Keratinocyte (primary cell): ENCODE measurements around the gene RPS8. TPM values are rescaled to one million over a fixed set of nuclear protein-coding genes. Genes with fewer than 3 reads are reported as not detected.

Experiments used
- DNase-seq: peaks from one replicate; pipeline ENCODE4 v3.0.0-alpha.2; 2011; ENCODE audit warnings: low read depth, missing footprints, low spot score
- FAIRE-seq: peaks from 2 replicates; lab custom pipeline; 2011; peaks lifted over from hg19 to GRCh38; lab: Jason Lieb, UNC
- H2AFZ ChIP-seq: 2 replicates; pipeline ENCODE4 v1.6.0; 2012; ENCODE audit warnings: low read length, control low read depth, inconsistent platforms; ENCODE audit not compliant: control insufficient read depth
- H3K27ac ChIP-seq: 2 replicates; pipeline ENCODE4 v1.5.1; 2011; ENCODE audit warnings: low read length; ENCODE audit not compliant: control insufficient read depth, insufficient read depth
- H3K27me3 ChIP-seq: 3 replicates; pipeline ENCODE4 v1.6.0; 2011; ENCODE audit warnings: low read length; ENCODE audit not compliant: control insufficient read depth, insufficient read depth; ENCODE audit errors: extremely low read depth
- H3K36me3 ChIP-seq, 2 experiments: 2 replicates in 1 of 2; 3 replicates in 1 of 2; pipeline ENCODE4 v1.5.1; 2011; ENCODE audit warnings: low read length in 2 of 2, mild to moderate bottlenecking in 1 of 2; ENCODE audit not compliant: control insufficient read depth in 2 of 2, insufficient read depth in 2 of 2; ENCODE audit errors: extremely low read depth in 1 of 2
- H3K4me1 ChIP-seq: 3 replicates; pipeline ENCODE4 v1.5.1; 2011; ENCODE audit warnings: low read length; ENCODE audit not compliant: control insufficient read depth, insufficient read depth; ENCODE audit errors: extremely low read depth
- H3K4me2 ChIP-seq: 3 replicates; pipeline ENCODE4 v1.6.0; 2011; ENCODE audit warnings: low read depth, low read length; ENCODE audit not compliant: control insufficient read depth, insufficient read depth; ENCODE audit errors: extremely low read depth
- H3K4me3 ChIP-seq, 3 experiments: fragments of 200-600 bp in 1 of 3; sonication (generic) in 1 of 3; 2 replicates in 2 of 3; 3 replicates in 1 of 3; pipeline ENCODE4 v1.5.1; 2011 to 2016; ENCODE audit warnings: low read length in 3 of 3, mild to moderate bottlenecking in 3 of 3, control low read depth in 2 of 3, inconsistent platforms in 1 of 3, low read depth in 1 of 3, mixed read lengths in 1 of 3, mixed run types in 1 of 3, moderate library complexity in 1 of 3; ENCODE audit not compliant: control insufficient read depth in 2 of 3, insufficient read depth in 2 of 3; ENCODE audit errors: extremely low read depth in 1 of 3
- H3K79me2 ChIP-seq: 2 replicates; pipeline ENCODE4 v1.6.0; 2012; ENCODE audit warnings: low read length; ENCODE audit not compliant: control insufficient read depth, insufficient read depth
- H3K9ac ChIP-seq: 3 replicates; pipeline ENCODE4 v1.6.0; 2011; ENCODE audit warnings: low read length; ENCODE audit not compliant: control insufficient read depth, insufficient read depth; ENCODE audit errors: extremely low read depth
- H3K9me1 ChIP-seq: 3 replicates; pipeline ENCODE4 v1.6.0; 2011; ENCODE audit warnings: low read length; ENCODE audit not compliant: control insufficient read depth, insufficient read depth; ENCODE audit errors: extremely low read depth
- H3K9me3 ChIP-seq: 2 replicates; pipeline ENCODE4 v1.5.1; 2012; ENCODE audit warnings: low read depth, low read length; ENCODE audit not compliant: control insufficient read depth
- H4K20me1 ChIP-seq: 3 replicates; pipeline ENCODE4 v1.6.0; 2011; ENCODE audit warnings: low read length; ENCODE audit not compliant: control insufficient read depth, insufficient read depth; ENCODE audit errors: extremely low read depth
- CTCF ChIP-seq, 3 experiments: IDR thresholded peaks in 1 of 3; conservative IDR thresholded peaks in 1 of 3; optimal IDR thresholded peaks in 1 of 3; 2 replicates in 2 of 3; 3 replicates in 1 of 3; pipeline versions ENCODE3 to v1.5.1; 2011; ENCODE audit warnings: low read length in 3 of 3, mild to moderate bottlenecking in 3 of 3, moderate library complexity in 2 of 3, control low read depth in 1 of 3, inconsistent platforms in 1 of 3; ENCODE audit not compliant: insufficient read depth in 2 of 3; ENCODE audit errors: extremely low read depth in 1 of 3
- EZH2 ChIP-seq: IDR thresholded peaks from one replicate; pipeline ENCODE4 v1.6.1; 2012; ENCODE audit warnings: inconsistent platforms, mild to moderate bottlenecking, low read length, moderate library complexity
- dilution Hi-C: fragments of 300-500 bp; cut with MboI; formaldehyde crosslinking; loops from one replicate; pipeline ENCODE4 v1.7.0; 2020; ENCODE audit warnings: low sequenced_read_pairs; ENCODE audit not compliant: extremely low pct_ligation_motif_present
- polyA plus RNA-seq, 5 experiments: library from polyadenylated mRNA; depleted of rRNA in 3 of 5; stranded (reverse) in 3 of 5; stranded (forward) in 1 of 5; unstranded in 1 of 5; fragments of >200 nt; gene quantifications; 1 replicate in 1 of 5; 2 replicates in 3 of 5; 3 replicates in 1 of 5; pipeline versions ENCODE4 v1.2.1 to v1.2.3, GENCODE V29; 2011 to 2012; ENCODE audit warnings: missing spikeins in 2 of 5, low read depth in 1 of 5, low replicate concordance in 1 of 5

The RPS8 gene
- polyA plus RNA-seq, 1 donor (not counting 4 experiments of a cell fraction or from before 2014, with no cell fraction given), result 2,149 TPM

GRCh38 chr1:44775930-44776729, 790 bp downstream of the RPS8 start:
- Histone ChIP-seq H3K27ac (peak overlapping the region; percentile 97), H3K27me3 (no peaks in the 10 kb centered on the region), H3K4me3 (peak overlapping the region; percentile 85 to 94 (median 92)), H3K4me2 (peak overlapping the region; percentile 92), H3K9me1 (no peaks in the 10 kb centered on the region), H3K36me3 (peaks cover 26 to 42% of the 10 kb centered on the region in 2 experiments), H3K9me3 (no peaks in the 10 kb centered on the region), H2AFZ (no peak overlapping the region), H3K9ac (peak overlapping the region; percentile 92), H3K79me2 (peaks cover 36% of the 10 kb centered on the region), H3K4me1 (peaks cover 17% of the 10 kb centered on the region), H4K20me1 (peaks cover 19% of the 10 kb centered on the region)
- FAIRE-seq, result no peak
- TF ChIP-seq EZH2 (no peak), CTCF (optimal IDR thresholded peaks at IDR 0.05 in 1 of 3, IDR thresholded peaks at IDR 0.05 in 1 of 3, conservative IDR thresholded peaks at IDR 0.05 in 1 of 3; ENCODE audit: extremely low read depth in 1 of 3, insufficient read depth in 2 of 3, low read length in 3 of 3) (no peak)
- dilution Hi-C loops, result no loop called here
- no peak for DNase-seq

- Histone ChIP-seq H3K4me3 (peak overlapping the region; percentile 85 to 94 (median 92)), H3K9me1 (peaks cover 2% of the 10 kb centered on the region), H3K4me1 (peaks cover 17% of the 10 kb centered on the region), H3K9me3 (no peaks in the 10 kb centered on the region), H3K9ac (peak overlapping the region; percentile 92), H2AFZ (no peak overlapping the region), H3K27me3 (no peaks in the 10 kb centered on the region), H4K20me1 (peaks cover 19% of the 10 kb centered on the region), H3K36me3 (peaks cover 26 to 44% of the 10 kb centered on the region in 2 experiments), H3K4me2 (peak overlapping the region; percentile 92), H3K27ac (peak overlapping the region; percentile 97), H3K79me2 (peaks cover 36% of the 10 kb centered on the region)
- TF ChIP-seq CTCF (optimal IDR thresholded peaks at IDR 0.05 in 1 of 3, IDR thresholded peaks at IDR 0.05 in 1 of 3, conservative IDR thresholded peaks at IDR 0.05 in 1 of 3; ENCODE audit: extremely low read depth in 1 of 3, insufficient read depth in 2 of 3, low read length in 3 of 3) (no peak), EZH2 (no peak)
- FAIRE-seq (no peak), DNase-seq (no peak)
- dilution Hi-C loops, result no loop called here
These were observed 1.4 kb downstream of the RPS8 start for GRCh38 chr1:44776730-44777068.
